OCI-LY3 (cell line): Measurements from ENCODE around the gene PABPC1L.

Experiments
- H2AFZ ChIP-seq: fragments of 200-600, 300-600 bp; shearing (Covaris generic); 2 replicates; pipeline ENCODE4 v1.6.0; 2014; ENCODE audit warnings: antibody characterized with exemption, low read depth, low read length
- H3K27ac ChIP-seq: fragments of 200-600, 300-600 bp; sonication (generic); 2 replicates; pipeline ENCODE4 v1.5.1; 2014; ENCODE audit warnings: mild to moderate bottlenecking, low read length, moderate library complexity, mixed read lengths
- H3K27me3 ChIP-seq: fragments of 200-600, 300-600 bp; sonication (generic); 2 replicates; pipeline ENCODE4 v1.6.1; 2014; ENCODE audit warnings: low read depth, low read length, mixed read lengths
- H3K36me3 ChIP-seq: fragments of 200-600, 300-600 bp; sonication (generic); replicated peaks from 2 replicates; pipeline ENCODE3; 2014; ENCODE audit warnings: low read depth, low read length, mixed read lengths
- H3K4me1 ChIP-seq: fragments of 300-600, 200-600 bp; sonication (generic); 2 replicates; pipeline ENCODE4 v1.6.1; 2014; ENCODE audit warnings: low read length, mixed read lengths
- H3K4me2 ChIP-seq: fragments of 200-600, 300-600 bp; sonication (generic); 2 replicates; pipeline ENCODE4 v1.6.1; 2014; ENCODE audit warnings: low read length, mixed read lengths
- H3K4me3 ChIP-seq: fragments of 300-600, 200-600 bp; sonication (generic); 2 replicates; pipeline ENCODE4 v1.5.1; 2014; ENCODE audit warnings: antibody characterized with exemption, mild to moderate bottlenecking, low read length, moderate library complexity
- H3K79me2 ChIP-seq: fragments of 300-600, 200-600 bp; shearing (Covaris generic); 2 replicates; pipeline ENCODE4 v1.6.1; 2014; ENCODE audit warnings: mild to moderate bottlenecking, low read length, mixed read lengths
- H3K9ac ChIP-seq: fragments of 300-600, 200-600 bp; shearing (Covaris generic); 2 replicates; pipeline ENCODE4 v1.6.0; 2014; ENCODE audit warnings: mild to moderate bottlenecking, low read length, moderate library complexity
- H3K9me3 ChIP-seq: fragments of 200-600, 300-600 bp; shearing (Covaris generic); 2 replicates; pipeline ENCODE4 v1.6.1; 2014; ENCODE audit warnings: low read length, mixed read lengths; ENCODE audit not compliant: insufficient read depth
- H4K20me1 ChIP-seq: fragments of 200-600, 300-600 bp; sonication (generic); 2 replicates; pipeline ENCODE4 v1.6.1; 2016; ENCODE audit warnings: low read length, mixed read lengths; ENCODE audit not compliant: insufficient read depth
- CTCF ChIP-seq: fragments of 200-600, 300-600 bp; sonication (generic); IDR thresholded peaks from 2 replicates; pipeline ENCODE4 v1.5.1; 2014; ENCODE audit warnings: antibody characterized with exemption, low read length, low read depth
- EZH2phosphoT487 ChIP-seq: fragments of 200-600 bp; shearing (Covaris generic); IDR thresholded peaks from 2 replicates; pipeline ENCODE4 v1.6.1; 2018; ENCODE audit warnings: antibody characterized with exemption, mixed run types, low read depth

Gene PABPC1L

GRCh38 chr20:44932916-44933315 lies 23.1 kb downstream of the PABPC1L start:
- peaks cover 20% of the 10 kb centered on the region for H3K36me3 ChIP-seq
- H3K27me3 ChIP-seq: no peaks in the 10 kb centered on the region
- H3K4me3 ChIP-seq: no peak overlapping the region
- H2AFZ ChIP-seq: no peak overlapping the region
- TF ChIP-seq CTCF: no peak
- TF ChIP-seq EZH2phosphoT487: no peak
- H4K20me1 ChIP-seq: no peaks in the 10 kb centered on the region; the same call in 1 of the 2 replicates
- H3K79me2 ChIP-seq: no peaks in the 10 kb centered on the region
- H3K4me2 ChIP-seq: no peak overlapping the region
- H3K9ac ChIP-seq: no peak overlapping the region
- no peaks in the 10 kb centered on the region for H3K4me1 ChIP-seq
- H3K9me3 ChIP-seq: no peaks in the 10 kb centered on the region
- no peak overlapping the region for H3K27ac ChIP-seq

DNA sequence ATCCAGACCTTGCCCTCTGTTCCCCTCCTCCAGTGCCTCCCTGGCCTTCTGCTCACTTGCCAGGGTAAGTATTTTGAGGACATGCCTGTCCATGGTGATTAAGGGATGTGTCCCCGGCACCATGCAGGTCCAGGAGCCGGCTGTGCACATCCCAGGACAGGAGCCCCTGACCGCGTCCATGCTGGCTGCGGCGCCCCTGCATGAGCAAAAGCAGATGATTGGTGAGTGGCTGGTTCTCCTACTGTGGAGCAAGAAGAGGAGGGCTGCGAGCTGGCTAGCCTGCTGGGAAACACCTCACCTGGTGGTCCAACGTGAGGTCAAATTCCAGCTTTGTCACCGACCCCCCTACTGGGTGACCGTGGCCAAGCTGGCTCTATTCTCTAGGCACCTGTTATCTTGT lies 26.6 kb downstream of the PABPC1L start:
- Histone ChIP-seq H3K36me3 (peaks cover 41% of the 10 kb centered on the region), H3K79me2 (no peaks in the 10 kb centered on the region), H3K9me3 (no peaks in the 10 kb centered on the region), H3K27me3 (no peaks in the 10 kb centered on the region), H4K20me1 (peaks cover 5% of the 10 kb centered on the region; the same call in 1 of the 2 replicates), H3K4me1 (no peaks in the 10 kb centered on the region), H3K27ac (no peak overlapping the region), H3K4me3 (no peak overlapping the region), H3K9ac (no peak overlapping the region), H2AFZ (no peak overlapping the region), H3K4me2 (no peak overlapping the region)
- TF ChIP-seq CTCF (no peak), EZH2phosphoT487 (no peak)

DNA sequence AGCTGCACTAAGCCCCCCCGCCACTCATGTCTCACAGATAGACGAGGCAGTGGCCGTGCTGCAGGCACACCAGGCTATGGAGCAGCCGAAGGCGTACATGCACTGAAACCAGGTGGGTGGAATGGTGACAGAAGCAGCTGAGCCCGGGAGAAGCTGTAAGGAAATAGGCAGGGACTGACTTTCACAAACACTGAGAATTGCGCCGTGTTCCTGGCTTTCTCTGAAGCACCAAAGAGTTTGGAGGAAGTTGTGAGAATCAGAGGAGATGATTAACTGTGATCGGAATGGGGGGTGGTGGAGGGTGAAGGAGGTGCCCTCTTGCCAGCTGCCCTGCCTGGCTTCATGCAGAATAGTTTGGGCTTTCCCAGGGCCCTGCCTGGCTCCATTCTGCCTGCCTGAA lies 28.8 kb downstream of the PABPC1L start:
- TF ChIP-seq CTCF: no peak
- no peak for TF ChIP-seq EZH2phosphoT487
- Histone ChIP-seq H4K20me1 (0 out of 2 replicates have a peak, but pooled peaks cover 8% of the 10 kb centered on the region), H3K4me2 (no peak overlapping the region), H3K4me1 (no peaks in the 10 kb centered on the region), H3K27me3 (no peaks in the 10 kb centered on the region), H3K36me3 (peaks cover 49% of the 10 kb centered on the region), H3K9me3 (no peaks in the 10 kb centered on the region), H3K4me3 (no peak overlapping the region), H3K9ac (no peak overlapping the region), H3K79me2 (no peaks in the 10 kb centered on the region), H2AFZ (no peak overlapping the region), H3K27ac (no peak overlapping the region)

DNA sequence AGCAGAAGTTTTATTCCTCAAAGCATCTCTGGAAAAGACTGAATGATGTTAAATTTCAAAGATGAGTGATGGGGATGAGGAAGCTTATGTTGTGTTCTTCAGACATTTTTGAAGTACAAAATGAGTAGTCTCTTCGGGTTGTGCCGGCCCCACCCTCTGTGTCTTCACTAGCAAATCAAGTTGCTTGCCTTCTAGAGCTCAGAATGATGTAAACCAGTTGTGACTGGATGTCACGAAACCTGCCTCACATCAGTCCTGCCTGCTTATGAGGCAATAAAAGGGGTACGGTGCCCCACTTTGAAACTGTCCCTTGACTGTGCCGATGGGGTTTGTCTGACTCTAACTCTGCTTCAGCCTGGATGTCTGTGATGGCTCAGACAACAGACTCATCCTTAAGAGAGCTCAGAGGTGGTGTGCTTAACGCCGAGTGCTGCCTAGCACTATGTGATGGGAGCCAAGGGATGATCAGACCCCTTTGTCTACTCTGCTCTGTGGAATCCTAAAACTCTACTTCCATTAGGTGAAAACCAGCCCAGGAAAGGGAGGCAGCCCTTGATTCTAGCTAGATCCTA lies 31.3 kb downstream of the PABPC1L start:
- Histone ChIP-seq H3K9ac (no peak overlapping the region), H4K20me1 (0 out of 2 replicates have a peak, but pooled peaks cover 8% of the 10 kb centered on the region), H3K4me2 (no peak overlapping the region), H3K4me3 (no peak overlapping the region), H3K36me3 (peaks cover 67% of the 10 kb centered on the region), H3K4me1 (no peaks in the 10 kb centered on the region), H3K79me2 (no peaks in the 10 kb centered on the region), H3K27ac (no peak overlapping the region), H2AFZ (no peak overlapping the region), H3K27me3 (no peaks in the 10 kb centered on the region), H3K9me3 (no peaks in the 10 kb centered on the region)
- TF ChIP-seq EZH2phosphoT487: no peak
- no peak for TF ChIP-seq CTCF
